CD4-positive, alpha-beta T cell treated with Interleukin-6 at 100 ng/mL for 8 hours (primary cell): ENCODE results near the gene CHRNB4.
"Not testable (repeated sequence)": the region's sequence is repeated elsewhere in the genome, so short reads cannot be mapped to it uniquely, and the experiment has no call there.

ENCODE experiments used
- DNase-seq: peaks from one replicate; pipeline ENCODE4 v3.0.0-alpha.2; 2020; ENCODE audit warnings: mixed read lengths, low spot score

CHRNB4 gene

GRCh38 chr15:78641102-78641748 is at the start of gene CHRNB4:
TSS of gene CHRNB4 (minus strand) at chr15:78641210. CDS start at chr15:78641133, 77 bp downstream.
- no peak for DNase-seq

- no peak for DNase-seq
Observed at GRCh38 chr15:78689626-78690025, 48.6 kb upstream of the CHRNB4 start.

GRCh38 chr15:78685925-78686324 is 44.9 kb upstream of the CHRNB4 start:
- DNase-seq = no peak

GRCh38 chr15:78685159-78685921 is 44.3 kb upstream of the CHRNB4 start:
- no peak for DNase-seq

GRCh38 chr15:78684657-78685056 is 43.6 kb upstream of the CHRNB4 start:
- no peak for DNase-seq

GRCh38 chr15:78683599-78683998 is 42.6 kb upstream of the CHRNB4 start:
- not testable (repeated sequence) for DNase-seq

GRCh38 chr15:78682693-78683410 is 41.8 kb upstream of the CHRNB4 start:
- no peak for DNase-seq

- DNase-seq = no peak
Observed at GRCh38 chr15:78682004-78682651, 41.1 kb upstream of the CHRNB4 start.

GRCh38 chr15:78681281-78682003 is 40.4 kb upstream of the CHRNB4 start:
- no peak for DNase-seq

GRCh38 chr15:78680431-78681075 is 39.5 kb upstream of the CHRNB4 start:
- no peak for DNase-seq

GRCh38 chr15:78679089-78679511 is 38.1 kb upstream of the CHRNB4 start:
- DNase-seq = no peak

GRCh38 chr15:78676424-78677110 is 35.6 kb upstream of the CHRNB4 start:
- DNase-seq = no peak

GRCh38 chr15:78675617-78676360 is 34.8 kb upstream of the CHRNB4 start:
- no peak for DNase-seq

- DNase-seq = no peak
Observed at GRCh38 chr15:78675206-78675605, 34.2 kb upstream of the CHRNB4 start.

GRCh38 chr15:78673917-78674444 is 33.0 kb upstream of the CHRNB4 start:
- no peak for DNase-seq

GRCh38 chr15:78673476-78673875 is 32.5 kb upstream of the CHRNB4 start:
- DNase-seq = no peak

GRCh38 chr15:78672285-78673014 is 31.4 kb upstream of the CHRNB4 start:
- no peak for DNase-seq

GRCh38 chr15:78671626-78672211 is 30.7 kb upstream of the CHRNB4 start:
- no peak for DNase-seq
